ENCODE measurements around the gene SLX9.

The SLX9 gene

GRCh38 chr21:44953628-44954021, 13.8 kb downstream of the SLX9 start:
- no peak for TF ChIP-seq CTCF (IDR thresholded peaks at IDR 0.05; ENCODE audit: low read depth, low read length)

GRCh38 chr21:44954281-44954771, 14.5 kb downstream of the SLX9 start:
- no peak overlapping the region for H3K4me3 ChIP-seq (replicated peaks in 1 of 2; ENCODE audit: low read depth in 2 of 2, low read length in 2 of 2)
- no peak for DNase-seq (ENCODE audit: low read depth in 2 of 2)
- TF ChIP-seq CTCF (IDR thresholded peaks at IDR 0.05; ENCODE audit: low read depth, low read length): no peak

More at GRCh38 chr21:44953628-44954021, 13.8 kb downstream of the SLX9 start:
- no peak overlapping the region for H3K4me3 ChIP-seq (replicated peaks in 1 of 2; ENCODE audit: low read depth in 2 of 2, low read length in 2 of 2)
- no peak for DNase-seq (ENCODE audit: low read depth in 2 of 2)

- peak in 1 of 2 donors; percentile 41 for DNase-seq (ENCODE audit: low read depth in 2 of 2)
- TF ChIP-seq CTCF (IDR thresholded peaks at IDR 0.05; ENCODE audit: low read depth, low read length): no peak
- no peak overlapping the region for H3K4me3 ChIP-seq (replicated peaks in 1 of 2; ENCODE audit: low read depth in 2 of 2, low read length in 2 of 2)
Observed at GRCh38 chr21:44955141-44955797, 15.4 kb downstream of the SLX9 start.

GRCh38 chr21:44955798-44956175, 16.0 kb downstream of the SLX9 start:
- no peak for DNase-seq (ENCODE audit: low read depth in 2 of 2)
- H3K4me3 ChIP-seq (replicated peaks in 1 of 2; ENCODE audit: low read depth in 2 of 2, low read length in 2 of 2): no peak overlapping the region
- TF ChIP-seq CTCF (IDR thresholded peaks at IDR 0.05; ENCODE audit: low read depth, low read length): no peak

GRCh38 chr21:44956356-44957046, 16.7 kb downstream of the SLX9 start:
- DNase-seq (ENCODE audit: low read depth in 2 of 2): no peak
- H3K4me3 ChIP-seq (replicated peaks in 1 of 2; ENCODE audit: low read depth in 2 of 2, low read length in 2 of 2): no peak overlapping the region
- no peak for TF ChIP-seq CTCF (IDR thresholded peaks at IDR 0.05; ENCODE audit: low read depth, low read length)

GRCh38 chr21:44957047-44957831, 17.4 kb downstream of the SLX9 start:
- DNase-seq (ENCODE audit: low read depth in 2 of 2): no peak
- no peak for TF ChIP-seq CTCF (IDR thresholded peaks at IDR 0.05; ENCODE audit: low read depth, low read length)
- H3K4me3 ChIP-seq (replicated peaks in 1 of 2; ENCODE audit: low read depth in 2 of 2, low read length in 2 of 2): no peak overlapping the region

All from cardiac fibroblast (primary cell).